GM12878 (cell line): ENCODE results near the gene TUBB. TPM values are rescaled to one million over a fixed set of nuclear protein-coding genes. Genes with fewer than 3 reads are reported as not detected.

Source experiments
- ASH2L ChIP-seq: fragments of 300-600, 200-600 bp; sonication (generic); IDR thresholded peaks from 2 replicates; pipeline ENCODE4 v1.6.1; 2017; ENCODE audit warnings: low read depth, mild to moderate bottlenecking, borderline replicate concordance
- BCL11A ChIP-seq: IDR thresholded peaks from 2 replicates; pipeline ENCODE4 v1.6.1; 2011; ENCODE audit warnings: low read depth, low read length
- BHLHE40 ChIP-seq, 2 experiments: fragments of 450-650 bp in 1 of 2; IDR thresholded peaks; 2 replicates each; pipeline ENCODE4 v1.6.1; 2011 to 2017; ENCODE audit warnings: low read depth in 2 of 2, borderline replicate concordance in 1 of 2, improper control_type of control experiment in 1 of 2, low read length in 1 of 2, mild to moderate bottlenecking in 1 of 2
- CHD4 ChIP-seq: fragments of 200-600 bp; sonication (generic); IDR thresholded peaks from 2 replicates; pipeline ENCODE4 v1.6.1; 2016; ENCODE audit warnings: mild to moderate bottlenecking
- CREB1 ChIP-seq: IDR thresholded peaks from 2 replicates; pipeline ENCODE4 v1.6.1; 2012; ENCODE audit warnings: low read depth, mild to moderate bottlenecking, inconsistent platforms
- ESRRA ChIP-seq: IDR thresholded peaks from 2 replicates; pipeline ENCODE4 v1.6.1; 2012; ENCODE audit warnings: mild to moderate bottlenecking, low read length, improper control_type of control experiment
- GABPA ChIP-seq: IDR thresholded peaks from 2 replicates; pipeline ENCODE4 v1.6.1; 2014; ENCODE audit warnings: antibody characterized with exemption, low read depth, mild to moderate bottlenecking, inconsistent platforms
- JUNB ChIP-seq: IDR thresholded peaks from 2 replicates; pipeline ENCODE4 v1.6.1; 2016; ENCODE audit warnings: antibody characterized with exemption, mild to moderate bottlenecking
- KDM1A ChIP-seq: fragments of 200-600 bp; sonication (generic); IDR thresholded peaks from 2 replicates; pipeline ENCODE4 v1.6.1; 2016; ENCODE audit warnings: borderline replicate concordance
- MEF2A ChIP-seq: IDR thresholded peaks from 2 replicates; pipeline ENCODE4 v1.6.1; 2011; ENCODE audit warnings: low read depth, mild to moderate bottlenecking, low read length, moderate library complexity; ENCODE audit not compliant: insufficient read depth
- NFYB ChIP-seq: IDR thresholded peaks from 2 replicates; pipeline ENCODE4 v1.6.1; 2011; ENCODE audit warnings: low read depth, mild to moderate bottlenecking, low read length, improper control_type of control experiment, moderate library complexity; ENCODE audit not compliant: insufficient read depth
- NR2F1 ChIP-seq: fragments of 450-650 bp; conservative IDR thresholded peaks from 2 replicates; pipeline ENCODE4 v1.6.1; 2017; ENCODE audit warnings: mild to moderate bottlenecking
- RELA ChIP-seq: fragments of 450-650 bp; IDR thresholded peaks from 2 replicates; pipeline ENCODE4 v1.8.0; 2014; ENCODE audit warnings: borderline replicate concordance; ENCODE audit not compliant: partially characterized antibody
- SIX5 ChIP-seq: IDR thresholded peaks from 2 replicates; pipeline ENCODE4 v1.6.1; 2011; ENCODE audit warnings: mild to moderate bottlenecking, low read depth, low read length, moderate library complexity; ENCODE audit not compliant: severe bottlenecking
- STAT1 ChIP-seq: fragments of 450-650 bp; conservative IDR thresholded peaks from 2 replicates; pipeline ENCODE4 v1.6.1; 2014; ENCODE audit warnings: antibody characterized with exemption, mild to moderate bottlenecking
- SUZ12 ChIP-seq: fragments of 200-600 bp; sonication (generic); IDR thresholded peaks from one replicate; pipeline ENCODE4 v1.6.1; 2018; ENCODE audit warnings: antibody characterized with exemption, mild to moderate bottlenecking; ENCODE audit not compliant: unreplicated experiment
- YY1 ChIP-seq: IDR thresholded peaks from 2 replicates; pipeline ENCODE4 v1.6.1; 2011; ENCODE audit warnings: low read depth, mild to moderate bottlenecking, low read length
- ZSCAN29 ChIP-seq: fragments of 450-650 bp; IDR thresholded peaks from 2 replicates; pipeline ENCODE4 v1.6.1; 2017; ENCODE audit warnings: mild to moderate bottlenecking, moderate library complexity
- polyA plus RNA-seq, 11 experiments: library from polyadenylated mRNA; depleted of rRNA in 4 of 11; unstranded in 6 of 11; stranded (reverse) in 5 of 11; fragments of >200 nt; fragmentation: Nextera tagmentation in 4 of 11; fragmentation: Illumina TruSeq in 1 of 11; extraction: Ambion mirVana in 4 of 11; extraction: Trizol in 1 of 11; gene quantifications; 1 replicate in 1 of 11; 2 replicates in 10 of 11; pipeline versions ENCODE4 v1.2.1 to v1.2.3, GENCODE V29; 2011 to 2016; ENCODE audit warnings: inconsistent platforms in 2 of 11, missing spikeins in 2 of 11, low read depth in 1 of 11
- total RNA-seq, 4 experiments: library from RNA; depleted of rRNA in 3 of 4; stranded (reverse); fragments of >200 nt in 3 of 4; fragmentation: Illumina TruSeq in 1 of 4; extraction: Trizol in 1 of 4; gene quantifications; 2 replicates each; pipeline versions ENCODE4 v1.2.1 to v1.2.3, GENCODE V29; 2013 to 2021
- TF ChIP-seq, protein P1 (sequence below): IDR thresholded peaks from 2 replicates; pipeline ENCODE4 v1.6.1; 2012; ENCODE audit warnings: mild to moderate bottlenecking, low read depth, low read length
- TF ChIP-seq, protein P2 (sequence below): IDR thresholded peaks from 2 replicates; pipeline ENCODE4 v1.6.1; 2011; ENCODE audit warnings: low read depth, low read length, improper control_type of control experiment, borderline replicate concordance
- TF ChIP-seq, protein P3 (sequence below): IDR thresholded peaks from 2 replicates; pipeline ENCODE4 v1.6.1; 2011; ENCODE audit warnings: low read depth, mild to moderate bottlenecking, low read length, moderate library complexity, borderline replicate concordance; ENCODE audit errors: extremely low read depth
- TF ChIP-seq, protein P4 (sequence below): fragments of 450-650 bp; IDR thresholded peaks from 2 replicates; pipeline ENCODE4 v1.6.1; 2017; ENCODE audit warnings: mild to moderate bottlenecking, low read depth, inconsistent platforms; ENCODE audit not compliant: poor library complexity, severe bottlenecking

Gene TUBB
- total and polyA plus RNA-seq, 10 of the 15 experiments (the other 5 are each of a cell fraction or from before 2014, with no cell fraction given), result 1,039 to 3,052 (median 1,656) TPM

DNA sequence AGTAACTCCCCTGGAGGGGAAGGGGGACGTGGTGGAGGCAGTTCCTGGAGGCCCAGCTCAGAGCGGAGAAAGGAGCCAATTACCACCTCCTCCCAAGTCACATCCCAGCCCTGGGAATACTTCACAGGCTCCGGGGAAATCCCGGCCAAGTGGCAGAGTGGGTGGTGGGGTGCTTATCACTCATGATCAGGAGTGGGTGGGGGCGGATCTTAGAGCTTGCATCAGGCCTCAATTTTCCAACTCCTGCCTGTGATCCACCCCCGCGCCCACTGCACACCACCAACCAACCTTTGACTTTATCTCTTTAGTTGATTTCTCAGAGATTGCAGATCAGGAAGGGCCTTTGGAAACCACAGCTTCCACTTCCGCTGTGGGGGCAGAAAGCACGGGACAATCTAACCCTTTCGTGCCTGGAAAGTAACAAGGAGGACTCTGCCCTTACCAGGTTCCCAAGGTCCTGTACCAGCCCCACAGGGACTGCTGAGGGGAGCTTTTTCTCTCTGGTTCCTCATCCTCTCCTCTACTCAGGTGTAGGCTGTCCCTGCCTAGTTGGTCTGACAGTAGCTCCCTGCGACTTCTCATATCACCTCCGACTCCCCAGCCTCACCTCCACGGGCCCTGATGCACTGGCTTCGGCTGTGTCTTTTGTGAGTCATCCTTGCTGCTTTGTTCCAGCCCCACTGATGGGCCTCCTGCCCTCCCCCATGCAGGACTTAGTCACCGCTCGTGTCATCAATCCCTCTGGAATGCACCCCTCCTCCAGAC, 49.1 kb downstream of the TUBB start (continued):
- TF ChIP-seq, protein P1, sequence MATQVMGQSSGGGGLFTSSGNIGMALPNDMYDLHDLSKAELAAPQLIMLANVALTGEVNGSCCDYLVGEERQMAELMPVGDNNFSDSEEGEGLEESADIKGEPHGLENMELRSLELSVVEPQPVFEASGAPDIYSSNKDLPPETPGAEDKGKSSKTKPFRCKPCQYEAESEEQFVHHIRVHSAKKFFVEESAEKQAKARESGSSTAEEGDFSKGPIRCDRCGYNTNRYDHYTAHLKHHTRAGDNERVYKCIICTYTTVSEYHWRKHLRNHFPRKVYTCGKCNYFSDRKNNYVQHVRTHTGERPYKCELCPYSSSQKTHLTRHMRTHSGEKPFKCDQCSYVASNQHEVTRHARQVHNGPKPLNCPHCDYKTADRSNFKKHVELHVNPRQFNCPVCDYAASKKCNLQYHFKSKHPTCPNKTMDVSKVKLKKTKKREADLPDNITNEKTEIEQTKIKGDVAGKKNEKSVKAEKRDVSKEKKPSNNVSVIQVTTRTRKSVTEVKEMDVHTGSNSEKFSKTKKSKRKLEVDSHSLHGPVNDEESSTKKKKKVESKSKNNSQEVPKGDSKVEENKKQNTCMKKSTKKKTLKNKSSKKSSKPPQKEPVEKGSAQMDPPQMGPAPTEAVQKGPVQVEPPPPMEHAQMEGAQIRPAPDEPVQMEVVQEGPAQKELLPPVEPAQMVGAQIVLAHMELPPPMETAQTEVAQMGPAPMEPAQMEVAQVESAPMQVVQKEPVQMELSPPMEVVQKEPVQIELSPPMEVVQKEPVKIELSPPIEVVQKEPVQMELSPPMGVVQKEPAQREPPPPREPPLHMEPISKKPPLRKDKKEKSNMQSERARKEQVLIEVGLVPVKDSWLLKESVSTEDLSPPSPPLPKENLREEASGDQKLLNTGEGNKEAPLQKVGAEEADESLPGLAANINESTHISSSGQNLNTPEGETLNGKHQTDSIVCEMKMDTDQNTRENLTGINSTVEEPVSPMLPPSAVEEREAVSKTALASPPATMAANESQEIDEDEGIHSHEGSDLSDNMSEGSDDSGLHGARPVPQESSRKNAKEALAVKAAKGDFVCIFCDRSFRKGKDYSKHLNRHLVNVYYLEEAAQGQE, result no peak
- no peak for TF ChIP-seq GABPA
- no peak for TF ChIP-seq ZSCAN29
- no peak for TF ChIP-seq RELA
- TF ChIP-seq, protein P2, sequence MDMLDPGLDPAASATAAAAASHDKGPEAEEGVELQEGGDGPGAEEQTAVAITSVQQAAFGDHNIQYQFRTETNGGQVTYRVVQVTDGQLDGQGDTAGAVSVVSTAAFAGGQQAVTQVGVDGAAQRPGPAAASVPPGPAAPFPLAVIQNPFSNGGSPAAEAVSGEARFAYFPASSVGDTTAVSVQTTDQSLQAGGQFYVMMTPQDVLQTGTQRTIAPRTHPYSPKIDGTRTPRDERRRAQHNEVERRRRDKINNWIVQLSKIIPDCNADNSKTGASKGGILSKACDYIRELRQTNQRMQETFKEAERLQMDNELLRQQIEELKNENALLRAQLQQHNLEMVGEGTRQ, result no peak
- TF ChIP-seq KDM1A, result no peak
- TF ChIP-seq MEF2A, result no peak
- TF ChIP-seq, protein P3, sequence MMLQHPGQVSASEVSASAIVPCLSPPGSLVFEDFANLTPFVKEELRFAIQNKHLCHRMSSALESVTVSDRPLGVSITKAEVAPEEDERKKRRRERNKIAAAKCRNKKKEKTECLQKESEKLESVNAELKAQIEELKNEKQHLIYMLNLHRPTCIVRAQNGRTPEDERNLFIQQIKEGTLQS, result no peak
- TF ChIP-seq YY1, result no peak
- TF ChIP-seq ESRRA, result no peak
- peak; percentile 57; the same call in 1 of the 2 replicates for TF ChIP-seq BCL11A
- TF ChIP-seq, protein P4, sequence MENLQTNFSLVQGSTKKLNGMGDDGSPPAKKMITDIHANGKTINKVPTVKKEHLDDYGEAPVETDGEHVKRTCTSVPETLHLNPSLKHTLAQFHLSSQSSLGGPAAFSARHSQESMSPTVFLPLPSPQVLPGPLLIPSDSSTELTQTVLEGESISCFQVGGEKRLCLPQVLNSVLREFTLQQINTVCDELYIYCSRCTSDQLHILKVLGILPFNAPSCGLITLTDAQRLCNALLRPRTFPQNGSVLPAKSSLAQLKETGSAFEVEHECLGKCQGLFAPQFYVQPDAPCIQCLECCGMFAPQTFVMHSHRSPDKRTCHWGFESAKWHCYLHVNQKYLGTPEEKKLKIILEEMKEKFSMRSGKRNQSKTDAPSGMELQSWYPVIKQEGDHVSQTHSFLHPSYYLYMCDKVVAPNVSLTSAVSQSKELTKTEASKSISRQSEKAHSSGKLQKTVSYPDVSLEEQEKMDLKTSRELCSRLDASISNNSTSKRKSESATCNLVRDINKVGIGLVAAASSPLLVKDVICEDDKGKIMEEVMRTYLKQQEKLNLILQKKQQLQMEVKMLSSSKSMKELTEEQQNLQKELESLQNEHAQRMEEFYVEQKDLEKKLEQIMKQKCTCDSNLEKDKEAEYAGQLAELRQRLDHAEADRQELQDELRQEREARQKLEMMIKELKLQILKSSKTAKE, result peak; percentile 42
- TF ChIP-seq SIX5, result no peak
- peak; percentile 63 for TF ChIP-seq NR2F1
- TF ChIP-seq ASH2L, result no peak
- no peak for TF ChIP-seq CHD4
- TF ChIP-seq SUZ12, result no peak
- TF ChIP-seq STAT1, result no peak
- no peak for TF ChIP-seq NFYB
- no peak for TF ChIP-seq JUNB
- peak; percentile 84 to 89; a peak in 3 of 4 replicates for TF ChIP-seq BHLHE40 (IDR thresholded peaks at IDR 0.05; ENCODE audit: borderline replicate concordance in 1 of 2, low read depth in 2 of 2, low read length in 1 of 2)
- no peak for TF ChIP-seq CREB1
